Skin epidermis (tissue), 12 donors: ENCODE measurements around the gene VPS39.

Experiments used
- H3K27ac ChIP-seq, 21 experiments: fragments of 200-600 bp; sonication (generic) in 11 of 21; one replicate each; pipeline ENCODE4 v1.5.0; 2020; ENCODE audit warnings: mild to moderate bottlenecking in 3 of 21, inconsistent platforms in 2 of 21, moderate library complexity in 2 of 21
- H3K4me3 ChIP-seq, 7 experiments: fragments of 200-600 bp; sonication (generic) in 2 of 7; one replicate each; pipeline ENCODE4 v1.5.0; 2020; ENCODE audit warnings: inconsistent platforms in 2 of 7, mild to moderate bottlenecking in 2 of 7, moderate library complexity in 1 of 7

VPS39 gene

DNA sequence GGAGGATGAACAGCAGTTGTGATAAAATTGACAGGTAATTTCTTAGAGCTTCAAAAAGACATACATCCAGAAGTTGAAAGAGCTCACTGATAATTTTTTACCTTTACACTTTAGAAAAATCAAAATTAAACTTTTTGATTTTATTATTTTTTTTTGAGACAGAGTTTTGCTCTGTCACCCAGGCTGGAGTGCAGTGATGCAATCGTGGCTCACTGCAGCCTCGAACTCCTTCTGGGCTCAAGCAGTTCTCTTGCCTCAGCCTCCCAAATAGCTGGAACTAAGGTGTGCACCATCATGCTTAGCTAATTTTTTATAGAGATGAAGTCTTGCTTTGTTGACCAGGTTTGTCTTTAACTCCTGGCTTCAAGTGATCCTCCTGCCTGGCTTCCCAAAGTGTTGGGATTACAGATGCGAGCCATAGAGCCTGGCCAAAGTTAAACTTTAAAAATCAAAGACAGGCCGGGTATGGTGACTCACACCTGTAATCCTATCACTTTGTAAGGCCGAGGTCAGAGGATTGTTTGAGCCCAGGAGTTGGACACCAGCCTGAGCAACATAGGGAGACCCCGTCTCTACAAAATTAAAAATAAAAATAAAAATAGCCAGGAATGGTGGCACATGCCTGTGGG, 73.4 kb downstream of the VPS39 start:
- Histone ChIP-seq H3K27ac (no peak overlapping the region), H3K4me3 (no peak overlapping the region)

GRCh38 chr15:42133886-42134502, 74.1 kb downstream of the VPS39 start:
- H3K27ac ChIP-seq: no peak overlapping the region
- H3K4me3 ChIP-seq: no peak overlapping the region

DNA sequence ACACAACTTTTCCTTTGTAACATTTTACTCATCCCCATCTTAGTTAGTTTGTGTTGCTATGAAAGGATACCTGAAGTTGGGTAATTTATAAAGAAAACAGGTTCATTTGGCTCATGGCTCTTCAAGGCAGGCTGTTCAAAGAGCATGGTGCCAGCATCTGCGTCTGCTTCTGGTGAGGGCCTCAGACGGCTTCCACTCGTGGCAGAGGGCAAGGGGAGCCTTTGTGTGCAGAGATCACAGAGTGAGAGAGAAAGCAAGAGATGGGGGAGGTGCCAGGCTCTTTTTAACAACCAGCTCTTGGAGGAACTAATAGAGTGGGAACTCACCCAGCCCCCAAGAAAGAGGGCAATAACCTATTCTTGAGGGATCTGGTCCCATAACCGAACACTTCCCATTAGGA, 74.7 kb downstream of the VPS39 start:
- no peak overlapping the region for H3K27ac ChIP-seq
- H3K4me3 ChIP-seq: no peak overlapping the region

DNA sequence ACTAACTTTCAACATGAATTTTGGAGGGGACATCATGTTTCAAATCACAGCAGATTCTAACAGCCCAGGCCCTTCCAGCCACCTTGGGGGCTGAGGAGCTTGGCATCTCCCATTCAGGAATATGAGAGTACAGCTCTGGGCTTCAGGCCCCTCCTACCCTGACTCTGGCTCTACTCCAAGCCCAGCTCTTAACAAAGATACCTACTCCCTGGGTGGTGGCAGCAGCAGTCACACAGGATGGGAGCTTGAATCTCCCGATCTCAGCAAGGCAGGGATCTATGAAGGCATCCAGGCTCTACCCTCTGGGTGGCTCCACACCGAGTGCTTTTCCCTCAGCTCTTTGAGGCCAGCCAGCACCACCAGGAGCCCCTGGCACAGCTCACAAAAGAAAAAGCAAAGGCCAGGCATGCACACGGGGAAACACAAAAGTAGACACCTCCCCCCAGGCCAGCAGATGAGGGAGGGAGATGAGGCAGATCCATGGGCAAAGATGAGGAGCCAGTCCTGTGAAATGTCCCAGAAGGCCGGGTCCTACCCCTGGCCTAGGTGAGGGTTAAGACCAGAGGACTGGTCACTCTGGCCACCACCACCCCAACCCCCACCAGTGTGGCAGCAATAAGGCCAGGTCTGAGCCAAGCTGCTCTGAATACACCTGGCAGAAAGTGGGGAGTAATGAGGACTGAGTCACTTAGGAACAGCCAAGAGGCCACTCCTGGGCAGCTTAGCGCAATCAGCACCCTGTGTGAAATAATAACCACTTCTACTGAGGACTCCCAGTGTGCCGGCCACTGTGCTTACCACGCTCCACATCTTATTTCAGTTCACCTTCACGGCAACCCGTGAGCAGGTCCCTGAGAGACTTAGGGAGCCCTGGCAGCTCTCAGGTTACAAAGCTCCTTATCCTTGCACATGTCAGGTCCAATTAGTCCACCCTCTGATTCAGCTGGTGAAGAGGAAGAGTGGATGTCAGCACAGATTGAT, 76.0 kb downstream of the VPS39 start:
- no peak overlapping the region for H3K4me3 ChIP-seq
- no peak overlapping the region for H3K27ac ChIP-seq

DNA sequence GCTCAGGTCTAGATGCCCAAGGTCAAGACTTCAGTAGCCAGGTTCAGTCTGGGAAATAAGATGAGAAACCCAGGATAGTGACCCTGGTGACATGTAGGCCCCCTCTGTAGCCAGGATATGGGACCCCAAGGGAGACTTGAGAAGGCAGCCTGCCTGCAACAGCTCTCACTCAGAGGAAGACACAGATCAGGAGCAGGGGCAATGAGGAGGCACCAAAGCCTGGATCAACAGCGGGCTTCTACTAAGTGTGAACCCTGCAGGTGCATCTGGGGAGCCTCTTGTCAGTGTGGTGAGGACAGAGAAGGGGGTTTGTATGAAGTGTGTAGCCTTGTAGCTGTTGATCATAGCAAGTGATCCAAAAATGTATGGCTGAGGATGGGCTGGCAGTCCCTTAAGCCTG, 77.1 kb downstream of the VPS39 start:
- Histone ChIP-seq H3K4me3 (no peak overlapping the region), H3K27ac (no peak overlapping the region)

GRCh38 chr15:42130246-42130986, 77.7 kb downstream of the VPS39 start:
- H3K27ac ChIP-seq: no peak overlapping the region
- no peak overlapping the region for H3K4me3 ChIP-seq

DNA sequence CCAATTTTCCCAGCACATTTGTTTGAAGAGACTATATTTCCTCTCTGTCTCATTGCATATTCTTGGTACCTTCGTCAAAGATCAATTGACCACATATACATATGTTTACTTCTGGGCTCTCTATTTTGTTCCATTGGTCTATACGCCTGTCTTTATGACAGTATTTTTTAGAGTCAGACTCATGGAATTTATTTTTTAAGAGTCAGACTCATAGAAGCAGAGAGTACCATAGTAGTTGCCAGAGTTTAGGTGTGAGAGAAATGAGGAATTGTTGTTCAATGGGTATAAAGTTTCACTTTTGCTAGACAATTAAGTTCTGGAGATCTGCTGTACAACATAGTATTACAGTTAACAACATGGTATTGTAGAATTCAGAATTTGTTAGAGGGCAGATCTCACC, 78.7 kb downstream of the VPS39 start:
- no peak overlapping the region for H3K27ac ChIP-seq

GRCh38 chr15:42128476-42128875, 79.6 kb downstream of the VPS39 start:
- H3K27ac ChIP-seq: no peak overlapping the region
- H3K4me3 ChIP-seq: no peak overlapping the region

More for the DNA sequence above, 78.7 kb downstream of the VPS39 start:
- no peak overlapping the region for H3K4me3 ChIP-seq

- H3K27ac ChIP-seq: no peak overlapping the region
- no peak overlapping the region for H3K4me3 ChIP-seq
Measured at GRCh38 chr15:42123546-42123945, 84.6 kb downstream of the VPS39 start.

GRCh38 chr15:42121682-42122081, 86.4 kb downstream of the VPS39 start:
- H3K27ac ChIP-seq: peak overlapping the region in 6 of 21 experiments; percentile 12 to 66 (median 56)
- H3K4me3 ChIP-seq: no peak overlapping the region

GRCh38 chr15:42121021-42121420, 87.1 kb downstream of the VPS39 start:
- peak overlapping the region in 6 of 21 experiments; percentile 12 to 66 (median 56) for H3K27ac ChIP-seq
- H3K4me3 ChIP-seq: no peak overlapping the region

- Histone ChIP-seq H3K4me3 (no peak overlapping the region), H3K27ac (peak overlapping the region in 1 of 21 experiments; percentile 68)
Measured at GRCh38 chr15:42120285-42120684, 87.8 kb downstream of the VPS39 start.

DNA sequence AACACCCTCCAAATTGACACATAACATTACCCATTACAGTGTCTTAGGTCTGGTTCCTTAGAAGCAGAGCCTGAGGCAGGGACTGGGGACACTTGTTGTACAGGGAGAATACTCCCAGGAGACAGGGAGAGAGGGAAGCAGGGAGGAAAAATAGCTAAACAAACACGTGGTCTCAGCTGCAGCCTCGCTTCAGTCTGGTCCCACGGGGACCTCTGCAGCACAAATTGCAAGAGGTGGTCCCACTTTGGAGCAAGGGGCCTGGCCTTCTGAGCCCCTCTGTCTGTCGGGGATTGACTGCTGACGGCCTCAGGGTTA, 88.7 kb downstream of the VPS39 start:
- Histone ChIP-seq H3K27ac (peak overlapping the region in 12 of 21 experiments; percentile 3 to 73 (median 42)), H3K4me3 (peak overlapping the region in 2 of 7 experiments; percentile 0 to 19)

- peak overlapping the region in 12 of 21 experiments; percentile 3 to 73 (median 42) for H3K27ac ChIP-seq
- H3K4me3 ChIP-seq: peak overlapping the region in 2 of 7 experiments; percentile 0 to 19
Measured at GRCh38 chr15:42118650-42119445, 89.3 kb downstream of the VPS39 start.

DNA sequence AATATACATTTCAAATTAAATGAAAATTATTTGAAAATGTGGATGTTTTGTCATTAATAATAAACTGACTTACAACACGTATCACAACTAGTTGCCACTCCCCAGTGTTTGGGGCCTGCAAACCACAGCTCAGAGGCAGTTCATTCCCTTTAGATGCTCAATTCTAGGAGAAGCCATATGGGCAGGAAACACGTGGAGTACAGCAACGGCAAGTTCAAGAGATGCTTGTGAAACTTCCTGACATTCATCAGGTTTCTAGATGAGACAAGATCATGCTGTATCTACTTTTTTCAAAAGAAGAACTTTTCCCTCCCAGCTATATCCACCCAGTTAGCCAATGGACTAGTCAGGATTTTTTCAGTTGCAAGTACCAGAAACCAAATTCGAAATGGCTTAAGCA, 96.2 kb downstream of the VPS39 start:
- Histone ChIP-seq H3K4me3 (no peak overlapping the region), H3K27ac (no peak overlapping the region)

- H3K4me3 ChIP-seq: no peak overlapping the region
- no peak overlapping the region for H3K27ac ChIP-seq
Measured at GRCh38 chr15:42110367-42110766, 97.7 kb downstream of the VPS39 start.

DNA sequence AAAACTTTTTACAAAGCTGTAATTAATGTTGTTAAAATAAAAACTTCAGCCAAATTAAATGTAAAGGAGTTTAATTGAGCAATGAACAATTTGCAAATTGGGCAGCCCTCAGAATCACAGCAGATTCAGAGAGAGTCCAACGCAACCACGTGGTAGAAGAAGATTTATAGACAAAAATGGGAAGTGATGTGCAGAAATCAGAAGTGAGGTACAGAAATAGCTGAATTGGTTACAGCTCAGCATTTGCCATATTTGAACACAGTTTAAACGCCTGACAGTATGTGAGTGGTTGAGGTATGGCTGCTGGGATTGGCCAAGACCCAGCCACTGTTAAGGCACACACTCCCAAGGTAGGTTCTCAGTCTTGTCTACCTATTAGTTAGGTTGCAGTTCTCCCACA, 99.3 kb downstream of the VPS39 start:
- H3K4me3 ChIP-seq: no peak overlapping the region
- H3K27ac ChIP-seq: peak overlapping the region in 2 of 21 experiments; percentile 21 to 54
